Stimulated activated naive B cell treated with anti-CD40 and anti-IgM and Interleukin-4, amounts not matched to agents 10 μg/mL and 1 μg/mL and 100 μg/mL, for 72 hours (primary cell): ENCODE results near the gene OR2AE1.

Experiments used
- ATAC-seq, 2 donors: fragments of 150-1000 bp; cut with Tn5 transposase; replicated peaks; 2 replicates each; pipeline ENCODE4 v1.10.0; 2021; ENCODE audit warnings: moderate library complexity in 1 of 2
- DNase-seq: peaks from one replicate; pipeline ENCODE4 v3.0.0; 2021
- H3K27ac Mint-ChIP-seq: one replicate; pipeline ENCODE4 v1.8.0; 2022; ENCODE audit warnings: mild to moderate bottlenecking, mixed read lengths
- H3K27me3 Mint-ChIP-seq, 2 donors: one replicate each; pipeline ENCODE4 v1.8.0; 2022; ENCODE audit warnings: mixed read lengths in 2 of 2
- H3K36me3 Mint-ChIP-seq, 2 donors: one replicate each; pipeline ENCODE4 v1.8.0; 2022; ENCODE audit warnings: mixed read lengths in 2 of 2, mild to moderate bottlenecking in 1 of 2
- H3K4me1 Mint-ChIP-seq, 2 donors: one replicate each; pipeline ENCODE4 v1.8.0; 2022; ENCODE audit warnings: mixed read lengths in 2 of 2, mild to moderate bottlenecking in 1 of 2
- H3K4me3 Mint-ChIP-seq, 2 donors: one replicate each; pipeline ENCODE4 v1.8.0; 2022; ENCODE audit warnings: mild to moderate bottlenecking in 2 of 2, mixed read lengths in 2 of 2, moderate library complexity in 1 of 2
- H3K9me3 Mint-ChIP-seq, 2 donors: one replicate each; pipeline ENCODE4 v1.8.0; 2022; ENCODE audit warnings: mixed read lengths in 2 of 2, mild to moderate bottlenecking in 1 of 2

Gene OR2AE1, protein sequence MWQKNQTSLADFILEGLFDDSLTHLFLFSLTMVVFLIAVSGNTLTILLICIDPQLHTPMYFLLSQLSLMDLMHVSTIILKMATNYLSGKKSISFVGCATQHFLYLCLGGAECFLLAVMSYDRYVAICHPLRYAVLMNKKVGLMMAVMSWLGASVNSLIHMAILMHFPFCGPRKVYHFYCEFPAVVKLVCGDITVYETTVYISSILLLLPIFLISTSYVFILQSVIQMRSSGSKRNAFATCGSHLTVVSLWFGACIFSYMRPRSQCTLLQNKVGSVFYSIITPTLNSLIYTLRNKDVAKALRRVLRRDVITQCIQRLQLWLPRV

DNA sequence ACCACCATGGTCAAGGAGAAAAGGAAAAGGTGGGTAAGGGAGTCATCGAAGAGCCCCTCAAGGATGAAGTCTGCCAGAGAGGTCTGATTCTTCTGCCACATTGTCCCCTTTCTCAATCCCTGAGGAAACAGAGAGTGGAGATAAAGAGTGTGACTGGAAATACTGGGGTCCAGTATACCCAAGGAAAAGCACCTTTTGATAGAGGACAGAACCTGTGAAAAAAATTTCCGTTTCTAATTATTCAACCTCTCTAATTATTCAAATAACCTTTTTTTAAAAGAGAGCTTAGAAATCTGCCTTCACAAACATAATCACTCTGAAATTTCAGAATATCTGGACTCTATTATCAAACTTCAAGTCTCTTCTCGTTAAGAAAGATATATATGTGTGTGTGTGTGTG lies at the start of gene OR2AE1:
Gene OR2AE1, minus strand, starts transcription at position 101 of the 400 bp plus-strand sequence. Its CDS starts 0 bp downstream, at position 101.
- peaks cover 0 to 2% of the 10 kb centered on the region in 2 donors for H3K27me3 Mint-ChIP-seq
- H3K9me3 Mint-ChIP-seq, result peaks cover 0 to 1% of the 10 kb centered on the region in 2 donors
- peaks cover 16 to 30% of the 10 kb centered on the region in 2 donors for H3K36me3 Mint-ChIP-seq
- no peak within 1 kb of the TSS for H3K4me3 Mint-ChIP-seq
- DNase-seq (no peak), ATAC-seq (no peak)
- no peaks in the 10 kb centered on the region for H3K4me1 Mint-ChIP-seq
- H3K27ac Mint-ChIP-seq, result no peak within 1 kb of the TSS

DNA sequence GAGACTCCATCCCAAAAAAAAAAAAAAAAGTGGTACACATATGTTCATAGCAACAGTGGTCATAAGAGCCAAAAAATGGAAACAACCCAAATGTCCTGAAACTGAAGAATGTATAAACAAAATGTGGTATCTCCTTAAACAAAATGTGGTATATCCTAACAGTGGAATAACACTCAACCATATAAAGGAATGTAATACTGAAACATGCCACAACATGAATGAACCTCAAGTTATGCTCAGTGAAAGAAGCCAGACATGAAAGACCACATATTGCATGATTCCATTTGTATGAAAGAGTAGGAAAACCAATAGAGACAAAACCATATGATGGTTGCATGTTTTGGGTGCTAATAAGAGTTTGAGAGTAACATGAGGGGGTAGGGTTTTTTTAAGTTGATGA lies 49.5 kb upstream of the OR2AE1 start:
- H3K36me3 Mint-ChIP-seq, result peaks cover 12 to 14% of the 10 kb centered on the region in 2 donors
- H3K4me3 Mint-ChIP-seq, result no peak overlapping the region
- H3K27ac Mint-ChIP-seq, result no peak overlapping the region
- peaks cover 49% of the 10 kb centered on the region in 2 donors for H3K27me3 Mint-ChIP-seq
- ATAC-seq (no peak), DNase-seq (no peak)
- H3K4me1 Mint-ChIP-seq, result peaks cover 8 to 9% of the 10 kb centered on the region in 2 donors
- H3K9me3 Mint-ChIP-seq, result no peaks in the 10 kb centered on the region

DNA sequence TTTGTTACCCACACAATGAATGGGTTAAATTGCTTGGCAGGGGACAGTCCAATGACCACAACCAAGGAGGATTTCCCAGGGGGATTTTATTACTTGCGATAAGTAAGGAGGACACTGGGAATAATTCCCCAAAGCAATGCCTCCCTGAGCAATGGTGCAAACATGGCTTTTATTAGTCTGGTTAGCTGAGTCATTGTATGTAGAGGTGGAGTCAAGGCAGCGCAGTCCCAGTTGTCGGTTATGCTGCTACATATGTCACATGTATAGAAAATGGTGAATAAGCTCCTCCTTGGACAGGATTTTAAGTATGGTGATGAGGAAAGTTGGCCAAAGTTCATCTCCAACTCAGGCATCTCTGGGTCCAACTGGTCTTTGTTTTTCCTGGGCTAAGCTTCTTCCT lies 46.4 kb upstream of the OR2AE1 start:
- Mint-ChIP-seq H3K27me3 (peaks cover 23% of the 10 kb centered on the region in 2 donors), H3K4me3 (no peak overlapping the region), H3K36me3 (peaks cover 23 to 27% of the 10 kb centered on the region in 2 donors), H3K9me3 (no peaks in the 10 kb centered on the region), H3K4me1 (peaks cover 6 to 9% of the 10 kb centered on the region in 2 donors), H3K27ac (no peak overlapping the region)
- DNase-seq (no peak), ATAC-seq (no peak)

DNA sequence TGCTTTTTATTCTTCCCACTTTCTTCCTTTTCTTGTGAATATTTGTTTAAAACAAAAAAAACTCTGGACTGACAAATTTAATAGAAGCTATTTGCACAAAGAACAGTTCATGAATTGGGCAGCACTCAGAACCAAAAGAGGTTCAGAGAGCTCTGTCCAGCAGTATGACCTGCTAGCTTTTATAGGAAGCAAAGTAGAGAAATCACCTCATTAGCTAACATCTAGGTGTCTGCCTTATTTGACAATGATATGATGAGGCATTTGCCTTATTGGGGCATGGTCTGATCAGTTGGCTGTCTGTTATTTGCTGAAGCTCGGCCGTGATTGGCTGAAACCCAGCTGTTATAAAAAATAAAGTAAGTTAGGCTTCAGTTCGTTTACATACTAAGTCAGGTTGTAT lies 43.3 kb upstream of the OR2AE1 start:
- no peaks in the 10 kb centered on the region for H3K9me3 Mint-ChIP-seq
- H3K27ac Mint-ChIP-seq, result peak overlapping the region; percentile 98
- peaks cover 36 to 42% of the 10 kb centered on the region in 2 donors for H3K36me3 Mint-ChIP-seq
- no peaks in the 10 kb centered on the region for H3K27me3 Mint-ChIP-seq
- ATAC-seq (no peak), DNase-seq (no peak)
- H3K4me1 Mint-ChIP-seq, result peaks cover 25 to 34% of the 10 kb centered on the region in 2 donors
- H3K4me3 Mint-ChIP-seq, result peak overlapping the region; percentile 96

DNA sequence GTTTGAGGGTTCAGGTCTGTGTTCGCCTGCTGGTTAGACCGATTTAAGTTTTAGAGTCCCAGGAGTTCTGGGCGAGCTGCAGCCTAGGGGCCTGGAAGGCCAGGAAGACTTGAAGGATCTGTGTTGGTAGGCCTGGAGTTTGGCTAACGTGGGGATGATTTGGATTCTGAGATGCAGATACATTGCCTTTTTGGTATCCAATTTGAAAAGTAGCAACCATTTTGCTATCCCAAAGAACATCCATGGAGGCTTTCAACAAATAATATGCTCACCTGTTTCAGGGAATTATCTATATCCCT lies 42.9 kb upstream of the OR2AE1 start:
- peaks cover 36 to 45% of the 10 kb centered on the region in 2 donors for H3K36me3 Mint-ChIP-seq
- H3K27ac Mint-ChIP-seq, result peak overlapping the region; percentile 98
- H3K27me3 Mint-ChIP-seq, result no peaks in the 10 kb centered on the region
- H3K4me3 Mint-ChIP-seq, result peak overlapping the region; percentile 96
- H3K9me3 Mint-ChIP-seq, result no peaks in the 10 kb centered on the region
- ATAC-seq (no peak), DNase-seq (no peak)
- H3K4me1 Mint-ChIP-seq, result peaks cover 26 to 38% of the 10 kb centered on the region in 2 donors

DNA sequence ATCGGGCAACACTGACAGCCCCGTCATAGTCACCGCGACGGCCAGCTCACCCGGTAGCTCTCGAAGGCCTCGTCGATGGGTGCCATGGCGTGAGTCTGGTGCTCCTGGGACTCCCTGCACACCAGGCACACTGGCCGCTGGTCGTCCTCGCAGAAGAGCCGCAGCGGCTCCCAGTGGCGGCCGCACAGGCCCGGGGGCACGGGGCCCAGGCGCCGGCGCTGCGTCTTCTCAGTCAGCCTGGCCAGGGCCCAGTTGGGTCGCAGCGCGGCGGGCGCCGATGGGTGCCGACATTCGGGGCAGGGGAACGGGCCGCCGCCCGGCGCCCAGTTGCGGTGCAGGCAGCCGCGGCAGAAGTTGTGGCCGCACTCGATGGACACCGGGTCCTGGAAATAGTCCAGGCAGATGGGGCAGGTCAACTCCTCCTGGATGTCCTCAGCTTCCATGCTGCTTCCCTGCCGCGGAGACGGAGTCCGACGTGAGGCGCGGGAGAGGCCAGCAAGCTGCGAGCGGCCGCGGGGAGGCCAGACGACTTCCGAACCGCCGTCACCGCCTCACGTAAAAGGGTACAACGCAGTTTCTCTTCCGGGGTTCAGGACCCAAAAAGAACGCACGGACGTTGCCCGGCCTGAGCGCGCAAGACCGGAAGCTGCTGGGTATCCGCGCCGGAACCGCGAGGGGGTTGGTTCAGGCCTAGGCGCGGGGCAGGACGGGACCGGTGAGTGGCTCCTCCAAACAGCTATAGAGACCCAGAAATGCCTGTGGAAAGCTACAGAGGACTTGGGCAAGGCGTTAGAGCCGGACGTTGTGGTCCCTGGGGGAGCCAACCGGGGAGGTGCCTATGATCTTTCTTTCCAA lies 42.4 kb upstream of the OR2AE1 start, which contains the start of gene TRIM4:
Gene TRIM4, minus strand, starts transcription at position 572 of the 855 bp plus-strand sequence. Its CDS starts 129 bp downstream, at position 443.
- H3K36me3 Mint-ChIP-seq, result peaks cover 36 to 49% of the 10 kb centered on the region in 2 donors
- H3K9me3 Mint-ChIP-seq, result no peaks in the 10 kb centered on the region
- ATAC-seq (peak; percentile 99), DNase-seq (peak; percentile 91)
- H3K27me3 Mint-ChIP-seq, result no peaks in the 10 kb centered on the region
- peaks cover 30 to 44% of the 10 kb centered on the region in 2 donors for H3K4me1 Mint-ChIP-seq
- H3K27ac Mint-ChIP-seq, result peak within 1 kb of the TSS; percentile 98
- H3K4me3 Mint-ChIP-seq, result peak within 1 kb of the TSS; percentile 96

- peaks cover 27 to 64% of the 10 kb centered on the region in 2 donors for H3K36me3 Mint-ChIP-seq
- H3K4me1 Mint-ChIP-seq, result peaks cover 19 to 32% of the 10 kb centered on the region in 2 donors
Measured at GRCh38 chr7:99910976-99911375, 34.1 kb upstream of the OR2AE1 start.

DNA sequence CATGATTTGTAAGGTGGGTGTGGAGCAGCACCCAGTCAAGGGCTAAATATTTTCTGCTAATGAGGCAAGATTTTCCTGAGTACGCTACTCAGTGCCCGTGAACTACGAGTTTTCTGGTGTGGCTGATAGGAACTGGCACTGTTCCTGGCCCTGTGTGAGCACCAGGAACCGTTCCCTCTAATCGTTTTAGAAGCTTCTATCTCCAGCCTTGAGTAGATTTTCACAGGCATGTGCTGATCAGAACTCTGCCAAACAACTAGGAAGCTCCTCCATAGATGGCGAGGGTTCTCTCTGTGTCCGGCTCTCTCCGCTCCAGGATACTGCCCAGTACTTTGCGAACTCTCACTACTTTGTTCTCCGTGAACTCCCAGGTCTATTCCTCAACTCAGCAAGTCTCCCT lies 24.7 kb upstream of the OR2AE1 start:
- peaks cover 0 to 6% of the 10 kb centered on the region in 2 donors for H3K4me1 Mint-ChIP-seq
- ATAC-seq (no peak), DNase-seq (no peak)
- H3K36me3 Mint-ChIP-seq, result peaks cover 63 to 68% of the 10 kb centered on the region in 2 donors
- no peaks in the 10 kb centered on the region for H3K27me3 Mint-ChIP-seq
- H3K9me3 Mint-ChIP-seq, result peaks cover 1 to 4% of the 10 kb centered on the region in 2 donors
- no peak overlapping the region for H3K4me3 Mint-ChIP-seq
- no peak overlapping the region for H3K27ac Mint-ChIP-seq

More at GRCh38 chr7:99910976-99911375, 34.1 kb upstream of the OR2AE1 start:
- no peak for DNase-seq
- H3K4me3 Mint-ChIP-seq, result no peak overlapping the region
- H3K27ac Mint-ChIP-seq, result no peak overlapping the region
- ATAC-seq, result no peak
- H3K9me3 Mint-ChIP-seq, result no peaks in the 10 kb centered on the region
- H3K27me3 Mint-ChIP-seq, result no peaks in the 10 kb centered on the region

DNA sequence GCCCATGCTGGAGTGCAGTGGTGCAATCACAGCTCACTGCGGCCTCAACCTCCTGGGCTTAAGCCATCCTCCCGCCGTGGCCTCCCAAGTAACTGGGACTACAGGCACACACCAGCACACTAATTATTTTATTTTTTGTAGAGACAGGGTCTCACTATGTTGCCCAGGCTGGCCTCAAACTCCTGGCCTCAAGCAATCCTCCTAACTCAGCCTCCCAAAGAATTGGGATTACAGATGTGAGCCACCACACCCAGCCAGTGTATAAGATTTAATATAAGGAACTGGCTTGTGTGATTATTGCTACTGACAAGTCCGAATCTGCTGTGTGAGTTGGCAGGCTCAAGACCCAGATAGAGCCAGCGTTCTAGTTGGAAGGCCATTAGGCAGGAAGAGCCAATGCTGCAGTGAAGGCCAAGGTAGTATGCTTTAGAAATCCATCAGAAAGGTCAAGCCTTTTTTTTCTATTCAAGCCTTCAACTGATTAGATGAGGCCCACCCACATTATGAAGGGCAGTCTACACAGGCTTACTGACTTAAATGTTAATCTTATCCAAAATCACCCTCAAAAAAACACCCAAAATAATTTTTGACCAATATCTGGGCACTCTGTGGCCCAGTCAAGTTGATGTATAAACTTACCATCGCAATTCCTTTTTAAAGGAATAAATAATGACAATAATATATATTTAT lies 23.1 kb upstream of the OR2AE1 start:
- peaks cover 1 to 4% of the 10 kb centered on the region in 2 donors for H3K9me3 Mint-ChIP-seq
- H3K27me3 Mint-ChIP-seq, result no peaks in the 10 kb centered on the region
- no peak overlapping the region for H3K4me3 Mint-ChIP-seq
- H3K36me3 Mint-ChIP-seq, result peaks cover 60% of the 10 kb centered on the region in 2 donors
- ATAC-seq (no peak), DNase-seq (no peak)
- H3K27ac Mint-ChIP-seq, result no peak overlapping the region
- H3K4me1 Mint-ChIP-seq, result peaks cover 0 to 6% of the 10 kb centered on the region in 2 donors

DNA sequence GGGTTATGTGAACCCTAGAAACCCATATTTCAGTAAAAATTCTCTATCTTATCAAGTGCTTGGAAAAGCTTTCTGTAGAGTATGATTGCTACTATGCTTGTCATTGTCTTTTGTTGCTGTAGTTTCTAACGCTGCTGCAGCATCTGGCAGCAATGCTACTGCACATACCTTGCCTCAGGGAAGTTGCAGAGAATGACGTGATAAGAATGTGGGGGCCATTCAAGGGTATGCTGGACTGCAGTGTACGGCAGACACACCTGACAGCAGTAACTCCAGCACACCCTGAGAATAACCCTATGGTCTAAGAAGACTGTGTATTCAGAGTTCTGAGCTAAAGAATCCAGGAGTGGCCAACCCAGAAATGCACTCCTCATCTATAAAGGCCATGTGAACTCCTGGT lies 22.0 kb upstream of the OR2AE1 start:
- H3K27ac Mint-ChIP-seq, result no peak overlapping the region
- no peaks in the 10 kb centered on the region for H3K27me3 Mint-ChIP-seq
- H3K36me3 Mint-ChIP-seq, result peaks cover 54 to 61% of the 10 kb centered on the region in 2 donors
- ATAC-seq, result no peak
- peaks cover 1 to 4% of the 10 kb centered on the region in 2 donors for H3K9me3 Mint-ChIP-seq
- no peak for DNase-seq
- no peak overlapping the region for H3K4me3 Mint-ChIP-seq
- H3K4me1 Mint-ChIP-seq, result peaks cover 0 to 6% of the 10 kb centered on the region in 2 donors

- peaks cover 51 to 53% of the 10 kb centered on the region in 2 donors for H3K36me3 Mint-ChIP-seq
- DNase-seq (no peak), ATAC-seq (no peak)
- H3K27ac Mint-ChIP-seq, result no peak overlapping the region
- peaks cover 0 to 6% of the 10 kb centered on the region in 2 donors for H3K4me1 Mint-ChIP-seq
- H3K9me3 Mint-ChIP-seq, result peaks cover 1 to 4% of the 10 kb centered on the region in 2 donors
- H3K27me3 Mint-ChIP-seq, result no peaks in the 10 kb centered on the region
- no peak overlapping the region for H3K4me3 Mint-ChIP-seq
Measured at GRCh38 chr7:99898023-99898357, 21.2 kb upstream of the OR2AE1 start.

GRCh38 chr7:99897322-99898022 lies 20.6 kb upstream of the OR2AE1 start:
- Mint-ChIP-seq H3K27me3 (no peaks in the 10 kb centered on the region), H3K9me3 (peaks cover 1 to 4% of the 10 kb centered on the region in 2 donors), H3K4me1 (peaks cover 0 to 6% of the 10 kb centered on the region in 2 donors), H3K27ac (no peak overlapping the region), H3K4me3 (no peak overlapping the region), H3K36me3 (peaks cover 50 to 53% of the 10 kb centered on the region in 2 donors)
- peak; percentile 31 to 55 for ATAC-seq
- DNase-seq, result no peak

GRCh38 chr7:99894738-99895137 lies 17.9 kb upstream of the OR2AE1 start:
- peaks cover 0 to 6% of the 10 kb centered on the region in 2 donors for H3K4me1 Mint-ChIP-seq
- H3K4me3 Mint-ChIP-seq, result no peak overlapping the region
- peaks cover 54 to 56% of the 10 kb centered on the region in 2 donors for H3K36me3 Mint-ChIP-seq
- peaks cover 0 to 7% of the 10 kb centered on the region in 2 donors for H3K9me3 Mint-ChIP-seq
- H3K27ac Mint-ChIP-seq, result no peak overlapping the region
- ATAC-seq, result no peak
- H3K27me3 Mint-ChIP-seq, result no peaks in the 10 kb centered on the region
- no peak for DNase-seq
